NCI-H526 treated with DMSO at 0.1 percent for 48 hours (cell line): ENCODE results near the gene MEN1.

Experiments used
- DNase-seq: peaks from one replicate; lab custom pipeline; 2025; lab: John Stamatoyannopoulos, UW

Gene MEN1

DNA sequence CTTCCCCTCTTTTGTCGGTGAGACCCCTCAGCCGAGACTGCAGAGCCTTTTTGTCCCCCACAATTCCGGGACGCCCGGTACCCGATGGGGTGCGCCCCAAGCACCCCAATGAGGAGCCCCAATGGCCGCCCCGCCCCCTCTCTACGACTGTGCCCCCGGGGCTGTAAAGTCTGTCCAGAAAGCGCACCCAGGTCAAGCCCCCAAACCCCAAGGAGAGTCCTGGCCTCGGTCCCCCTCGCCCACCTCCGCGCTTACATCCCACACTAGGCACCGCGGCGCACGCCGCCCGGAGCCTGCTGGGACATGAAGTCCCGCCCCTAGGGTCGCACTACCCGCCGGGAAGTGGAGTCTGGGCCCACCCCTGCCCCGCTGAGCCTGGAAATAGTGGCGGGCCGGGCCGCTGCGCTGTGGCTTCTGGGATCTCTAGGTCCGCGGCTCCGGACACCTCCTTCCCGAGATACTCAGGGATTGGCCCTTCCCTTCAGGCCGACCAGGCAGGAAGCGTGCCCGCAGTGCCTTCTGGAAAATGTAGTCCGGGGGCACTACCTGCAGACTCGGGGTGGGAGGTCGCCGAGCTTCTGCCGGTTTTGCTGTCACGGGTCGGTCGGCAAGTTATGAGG lies at the start of gene MEN1:
TSS of gene MEN1 (minus strand) at position 281 of the 620 bp plus-strand sequence. CDS start 442 bp downstream, outside the sequence.
- DNase-seq = peak; percentile 99

DNA sequence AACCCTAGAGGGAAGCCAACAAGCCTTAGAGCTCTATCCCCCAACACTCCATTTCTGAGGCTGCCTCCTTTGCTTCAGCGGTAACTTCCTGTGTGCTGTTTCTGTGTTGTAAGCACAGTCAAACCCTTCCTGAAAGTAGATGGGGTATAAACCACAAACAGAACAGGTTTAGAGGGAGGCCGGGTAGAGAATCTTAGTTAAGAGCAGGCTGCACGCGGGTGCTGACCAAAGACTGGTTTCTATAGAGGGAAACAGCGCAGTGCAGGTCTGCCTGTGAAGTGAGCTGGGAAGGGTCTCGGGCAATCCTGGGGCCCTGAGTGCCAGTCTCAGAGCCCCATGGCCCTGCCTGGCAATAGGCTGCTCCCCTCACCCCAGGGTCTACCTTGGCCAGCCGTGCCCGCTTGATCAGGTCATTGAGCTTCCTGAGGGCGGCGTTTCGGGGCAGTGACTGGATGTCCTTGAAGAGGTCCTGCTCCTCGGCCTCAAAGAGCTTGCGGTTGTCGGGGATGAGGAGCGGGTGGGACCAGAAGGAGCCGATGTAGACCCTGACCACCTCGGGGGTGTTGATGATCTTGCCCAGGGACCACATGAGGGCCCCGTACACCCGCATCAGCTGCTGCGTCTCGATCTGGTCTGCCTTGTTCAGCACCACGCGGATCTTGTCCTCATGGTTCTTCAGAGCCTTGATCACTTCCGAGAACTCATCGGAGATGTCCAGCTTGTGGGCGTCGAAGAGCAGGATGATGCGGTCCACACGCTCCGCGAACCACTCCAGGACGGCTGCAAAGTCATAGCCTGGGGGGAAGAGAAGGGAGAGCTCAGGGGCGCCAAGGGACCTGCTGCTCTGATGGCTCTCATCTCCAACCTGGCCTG lies 49.4 kb upstream of the MEN1 start:
- no peak for DNase-seq

DNA sequence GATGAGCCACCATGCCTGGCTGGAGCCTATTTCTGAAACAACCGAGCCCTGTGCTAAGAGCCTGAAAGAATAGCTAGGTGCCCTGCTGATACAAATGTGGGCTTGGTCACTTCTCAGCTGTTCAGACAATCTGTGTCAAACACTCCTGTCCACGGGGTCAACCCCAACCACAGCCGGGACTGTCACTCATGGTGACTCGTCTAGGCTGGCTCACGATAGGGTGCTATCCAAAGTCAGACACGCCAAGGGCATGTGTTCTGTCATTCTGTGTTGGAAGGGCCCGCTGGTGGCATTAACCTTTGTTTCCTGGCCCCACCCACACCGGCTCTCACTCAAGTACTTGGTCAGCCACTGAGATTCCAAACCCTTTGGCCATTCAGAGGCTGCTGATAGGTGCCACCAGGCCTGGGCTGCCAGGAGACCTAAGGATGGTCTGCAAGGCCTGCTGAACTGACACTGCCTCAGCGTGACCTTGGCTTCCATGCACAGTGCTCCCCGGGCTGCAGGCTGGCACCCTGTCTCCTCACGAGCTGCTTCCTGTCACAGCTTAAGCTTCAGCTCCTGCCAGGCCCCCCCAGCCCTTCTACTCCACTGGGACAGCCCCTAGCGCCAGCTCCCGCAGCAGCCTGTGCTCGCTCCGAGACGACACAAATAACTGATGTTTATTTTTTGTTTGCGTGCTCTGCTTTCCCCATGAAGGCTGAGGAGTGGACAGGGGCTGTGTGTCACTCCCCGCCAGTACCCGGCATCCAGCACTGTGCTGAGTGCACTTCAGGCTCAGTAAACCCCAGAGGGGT lies 48.3 kb upstream of the MEN1 start:
- no peak for DNase-seq

DNA sequence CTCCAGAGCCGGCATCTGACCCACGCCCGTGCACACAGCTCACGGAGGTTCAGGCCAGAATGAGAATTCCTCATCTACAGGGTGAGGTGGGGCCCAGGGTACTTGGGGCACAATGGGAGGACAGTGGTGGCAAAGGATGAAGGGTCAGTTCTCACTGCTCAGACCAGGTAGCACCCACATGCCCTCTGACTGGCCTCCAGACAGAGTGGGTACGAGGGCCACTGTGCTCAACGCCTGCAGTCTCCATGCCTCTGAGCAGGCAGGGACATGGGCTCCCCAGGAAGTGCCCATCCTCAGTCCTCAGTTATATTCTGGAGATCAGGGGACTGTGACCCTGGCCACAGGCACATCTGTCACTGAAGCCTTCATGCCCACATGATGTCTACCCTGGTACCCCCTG lies 47.1 kb upstream of the MEN1 start:
- no peak for DNase-seq

DNA sequence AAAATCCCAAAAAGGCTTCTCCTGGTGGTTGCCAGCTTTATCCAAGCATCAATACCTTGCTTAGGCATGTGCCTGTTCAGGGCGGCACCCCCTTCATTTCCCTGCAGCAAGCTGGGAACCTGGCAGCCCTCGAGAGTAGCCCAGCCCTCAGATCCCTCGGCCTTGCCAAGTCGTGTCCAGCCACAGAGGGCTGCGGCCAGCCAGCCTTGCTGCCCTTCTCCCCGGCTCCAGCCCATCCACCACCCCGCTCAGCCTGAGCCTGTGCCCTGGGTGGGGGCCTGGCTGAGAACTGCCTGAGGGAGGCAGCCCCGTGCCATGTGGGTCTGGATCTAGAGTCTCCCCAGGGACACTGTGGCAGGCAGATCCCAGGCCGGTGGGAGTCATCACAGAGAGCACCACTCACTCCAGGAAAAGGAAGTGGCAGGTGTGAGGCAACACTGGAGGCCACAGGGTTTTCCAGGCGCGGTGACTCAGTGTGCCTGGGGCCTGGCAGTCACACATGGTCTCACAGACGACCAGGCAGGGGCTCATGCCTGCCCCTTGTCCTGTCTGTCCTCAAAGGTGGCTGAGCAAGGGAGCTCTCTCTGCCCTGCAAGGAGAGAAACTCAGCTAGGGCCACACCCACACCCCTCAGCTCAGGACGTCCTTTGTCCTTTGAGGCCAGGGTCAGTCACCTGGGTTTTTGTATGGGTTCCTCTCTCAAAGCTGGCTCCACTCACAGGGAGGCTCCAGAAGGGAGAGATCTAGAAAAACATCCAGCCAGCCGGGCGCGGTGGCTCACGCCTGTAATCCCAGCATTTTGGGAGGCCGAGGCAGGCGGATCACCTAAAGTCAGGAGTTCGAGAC lies 46.3 kb upstream of the MEN1 start:
- DNase-seq = no peak

DNA sequence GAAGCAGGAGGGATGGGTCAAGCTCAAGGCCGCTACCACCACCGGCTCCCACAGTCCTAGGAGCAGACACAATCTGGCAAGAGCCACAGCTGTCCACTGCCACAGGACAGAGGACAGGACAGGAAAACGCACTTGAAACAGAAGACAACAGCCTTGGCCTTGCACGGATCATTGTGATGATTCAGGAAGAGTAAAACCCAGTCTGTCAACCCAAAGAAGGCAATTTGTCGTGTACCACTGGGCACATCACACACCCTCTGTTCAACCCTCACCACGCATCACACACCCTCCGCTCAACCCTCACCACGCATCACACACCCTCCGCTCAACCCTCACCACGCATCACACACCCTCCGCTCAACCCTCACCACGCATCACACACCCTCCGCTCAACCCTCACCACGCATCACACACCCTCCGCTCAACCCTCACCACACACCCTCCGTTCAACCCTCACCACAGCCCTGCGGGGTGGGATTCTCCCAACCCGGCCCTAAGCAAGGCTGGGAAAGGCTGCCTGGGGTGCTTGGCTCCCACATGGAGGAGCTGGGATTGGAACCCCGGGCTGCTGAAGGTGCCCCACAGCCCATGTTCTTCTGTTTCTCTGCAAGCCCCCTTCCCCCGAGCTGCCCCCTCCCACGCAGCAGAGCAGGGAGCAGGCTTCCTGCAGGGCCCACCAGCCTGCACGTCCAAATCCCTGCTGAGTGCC lies 45.4 kb upstream of the MEN1 start:
- no peak for DNase-seq

DNA sequence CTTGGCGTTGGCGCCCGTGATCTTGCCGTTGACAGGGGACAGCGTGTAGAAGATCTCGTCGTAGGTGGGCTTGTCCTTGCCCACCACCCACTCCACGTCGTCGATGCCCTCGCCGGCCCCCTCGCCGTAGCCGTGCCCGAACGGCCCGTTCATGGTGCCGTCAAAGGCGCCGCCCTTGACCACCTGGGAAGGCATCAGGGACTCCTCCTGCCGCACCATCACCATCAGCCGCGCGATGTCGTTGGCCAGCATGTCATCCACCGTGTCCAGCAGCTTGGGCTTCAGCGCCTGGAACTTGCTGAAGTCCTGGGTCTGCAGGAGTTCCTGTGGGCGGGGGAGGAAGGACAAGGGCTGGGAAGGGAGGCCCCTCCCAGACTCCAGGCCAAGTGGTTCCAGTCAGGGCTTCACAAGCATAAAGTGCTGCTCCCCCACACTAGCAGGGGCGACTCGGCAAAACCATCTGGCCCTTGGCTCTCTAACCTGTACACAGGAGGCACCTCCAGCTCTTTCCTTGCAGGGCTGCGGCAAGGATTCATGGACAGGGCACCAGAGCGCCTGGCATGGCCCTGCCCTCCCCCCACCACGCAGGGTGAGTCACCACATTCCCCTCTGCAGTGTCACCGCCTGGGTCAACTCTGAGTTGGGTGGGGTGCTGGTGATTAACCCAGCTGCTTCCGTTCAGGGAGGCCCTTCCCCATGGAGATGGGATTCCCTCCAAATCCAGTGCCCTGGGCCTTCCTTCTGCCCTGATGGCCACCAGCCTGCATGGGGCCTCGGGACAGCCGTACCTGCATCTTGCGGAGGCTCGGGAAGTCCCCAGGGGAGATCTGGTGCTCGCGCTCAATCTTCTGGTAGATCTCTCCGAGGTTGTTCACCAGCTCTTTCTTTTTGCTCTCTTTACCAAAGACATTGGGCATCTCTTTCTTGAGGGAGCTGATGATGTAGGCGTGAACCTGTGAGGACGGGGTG lies 44.5 kb upstream of the MEN1 start:
- no peak for DNase-seq

DNA sequence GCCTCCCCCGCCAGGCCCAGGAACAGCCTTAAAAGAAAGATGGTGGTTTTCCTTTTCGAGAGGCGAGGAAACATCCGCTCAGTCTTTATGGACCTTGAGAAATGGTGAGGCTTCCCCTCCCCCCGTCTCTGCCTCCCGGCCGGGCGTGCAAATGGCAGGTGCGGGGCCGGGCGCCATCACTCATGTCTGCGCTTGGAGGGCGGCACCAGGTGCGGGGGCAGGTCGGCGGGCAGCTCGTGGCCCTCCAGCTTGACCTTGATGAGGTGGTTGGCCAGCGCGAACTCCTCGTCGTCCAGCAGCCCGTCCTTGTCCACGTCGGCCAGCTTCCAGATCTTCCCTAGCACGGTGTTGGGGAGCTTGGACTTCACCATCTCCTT lies 43.8 kb upstream of the MEN1 start:
- DNase-seq = no peak

DNA sequence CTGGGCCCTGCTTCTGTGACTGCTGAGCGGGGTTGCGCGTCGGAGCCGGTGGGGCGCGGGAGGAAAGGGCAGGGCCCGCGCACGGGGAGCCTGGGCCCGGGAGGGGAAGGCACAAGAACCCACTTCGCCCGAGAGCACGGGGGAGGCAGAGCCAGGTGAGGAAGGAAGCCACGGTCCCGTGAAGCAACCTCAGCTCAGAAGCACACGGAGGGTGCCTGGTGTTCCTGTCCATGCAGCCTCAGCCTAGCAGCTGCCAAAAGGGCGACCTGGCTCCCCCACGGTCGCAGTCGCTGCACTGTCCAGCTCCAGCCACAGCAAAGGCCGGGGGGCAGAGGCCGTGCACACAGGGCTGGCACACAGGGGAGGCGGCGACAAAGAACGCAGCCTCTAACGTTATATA lies 43.4 kb upstream of the MEN1 start:
- DNase-seq = no peak

DNA sequence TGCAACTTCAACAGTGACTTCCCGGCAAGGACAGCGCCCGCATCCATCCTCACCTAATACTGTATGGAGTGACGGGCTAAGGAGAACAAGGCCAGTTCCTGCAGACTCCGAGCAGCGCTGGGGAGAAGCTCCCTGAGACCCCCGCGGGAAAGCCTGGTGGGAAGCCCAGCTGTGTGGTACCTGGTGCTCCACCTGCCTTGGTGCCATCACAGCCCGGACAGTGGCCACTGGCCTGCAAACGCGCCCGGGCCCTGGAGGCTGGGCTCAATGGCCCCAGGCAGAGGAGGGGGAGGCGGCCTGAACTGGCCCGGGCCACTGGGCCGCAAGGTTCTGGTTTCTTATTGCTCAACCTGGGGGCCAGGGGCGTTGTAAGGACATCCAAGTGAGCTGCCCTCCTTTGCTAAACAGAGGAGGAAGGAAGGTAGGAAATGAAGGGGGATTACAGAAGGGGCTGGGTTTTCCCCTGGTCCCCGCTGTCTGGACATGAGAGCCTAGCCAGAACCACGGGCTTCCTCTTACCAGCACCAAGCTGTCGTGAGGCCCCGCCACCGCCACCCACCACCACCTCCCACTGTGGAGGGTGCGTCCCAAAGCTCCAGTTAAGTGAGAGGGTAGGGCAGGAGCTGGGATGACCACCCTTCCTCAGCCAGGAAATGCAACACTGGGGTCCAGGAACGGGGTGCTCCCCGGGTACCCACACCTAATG lies 42.6 kb upstream of the MEN1 start:
- DNase-seq = no peak

DNA sequence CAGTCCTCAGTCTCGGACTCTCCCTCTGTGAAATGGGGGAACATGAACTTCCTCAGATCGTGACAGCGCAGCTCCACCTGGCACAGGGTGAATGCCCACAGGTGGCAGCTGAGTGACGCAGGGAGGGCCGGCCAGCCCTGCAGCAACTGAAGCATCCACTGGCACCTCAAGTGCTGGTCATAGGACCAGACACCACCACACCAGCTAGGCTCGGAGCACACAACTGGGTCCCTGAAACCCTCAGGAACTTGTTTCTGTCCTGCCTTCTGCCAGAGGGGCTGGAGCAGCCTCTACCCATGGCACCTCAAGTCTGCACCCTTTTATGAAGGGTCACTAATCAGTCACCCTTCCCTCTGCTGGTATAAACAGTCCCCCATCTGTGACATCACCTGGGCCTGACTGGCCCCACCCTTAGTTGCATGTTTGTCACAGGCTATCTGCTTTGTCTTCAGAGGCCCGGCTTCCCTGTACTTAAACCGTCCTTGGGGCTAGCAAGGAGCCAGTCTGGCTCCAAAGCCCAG lies 41.5 kb upstream of the MEN1 start:
- DNase-seq = no peak

DNA sequence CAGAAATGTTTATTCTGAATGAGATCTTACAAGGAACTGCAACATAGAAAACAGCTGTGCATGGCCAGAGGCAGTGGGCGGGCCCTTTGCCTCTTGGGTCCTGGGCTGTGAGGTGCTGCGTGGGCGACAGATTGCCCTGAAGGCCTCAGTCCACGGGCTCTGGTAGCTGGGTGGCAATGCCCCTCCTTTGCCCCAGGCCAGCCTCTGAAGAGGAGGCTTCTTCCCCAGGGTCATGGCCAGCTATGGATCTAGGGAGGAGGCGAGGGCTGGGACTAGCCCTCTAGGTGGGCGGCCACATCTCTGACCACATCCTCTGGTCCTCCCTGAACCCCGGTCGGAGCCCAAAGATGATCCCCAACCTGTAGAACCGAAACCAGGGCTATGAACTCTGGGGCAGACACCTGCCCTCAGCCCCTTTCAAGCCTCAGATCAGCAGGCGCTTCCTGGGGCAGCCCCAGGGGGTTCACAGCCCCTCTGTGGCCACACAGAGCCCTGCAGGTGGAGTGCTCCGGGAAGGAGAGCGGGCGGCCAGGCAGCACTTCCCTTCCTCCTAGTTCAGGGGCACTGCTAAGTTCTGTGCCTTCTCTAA lies 40.7 kb upstream of the MEN1 start:
- no peak for DNase-seq

DNA sequence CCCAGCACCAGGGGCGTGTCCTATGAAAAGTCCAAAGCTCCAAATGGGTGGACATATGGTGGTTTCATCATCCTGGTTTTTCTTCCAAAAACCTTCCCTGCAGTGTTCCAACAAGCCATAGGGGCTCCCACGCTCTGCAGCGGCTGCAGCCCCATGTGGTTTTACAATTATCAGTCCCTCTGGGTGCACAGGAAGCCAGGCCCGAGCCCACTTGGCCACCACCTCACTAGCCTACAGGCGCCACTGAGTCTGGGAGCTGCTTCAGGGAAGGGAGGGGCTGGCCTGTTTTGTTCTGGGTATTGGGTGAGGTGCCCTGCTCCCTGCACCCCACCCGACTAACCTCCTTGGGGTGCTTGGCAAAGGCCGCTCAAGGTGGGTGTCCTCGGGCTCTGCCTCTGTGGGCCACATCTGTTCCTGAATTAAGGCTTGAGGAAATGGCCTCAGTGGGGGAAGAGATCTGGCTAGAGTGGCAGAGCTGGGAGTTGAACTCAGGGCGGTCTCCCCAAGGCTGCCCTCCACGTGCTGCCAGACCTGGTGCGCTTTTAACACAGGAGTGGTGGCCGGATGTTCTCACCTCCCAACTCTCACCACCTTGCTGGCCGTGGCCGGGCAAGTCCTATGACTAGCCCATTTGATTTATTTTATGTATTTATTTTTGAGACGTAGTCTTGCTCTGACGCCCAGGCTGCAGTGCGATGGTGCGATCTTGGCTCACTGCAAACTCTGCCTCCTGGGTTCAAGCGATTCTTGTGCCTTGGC lies 39.4 kb upstream of the MEN1 start:
- no peak for DNase-seq

DNA sequence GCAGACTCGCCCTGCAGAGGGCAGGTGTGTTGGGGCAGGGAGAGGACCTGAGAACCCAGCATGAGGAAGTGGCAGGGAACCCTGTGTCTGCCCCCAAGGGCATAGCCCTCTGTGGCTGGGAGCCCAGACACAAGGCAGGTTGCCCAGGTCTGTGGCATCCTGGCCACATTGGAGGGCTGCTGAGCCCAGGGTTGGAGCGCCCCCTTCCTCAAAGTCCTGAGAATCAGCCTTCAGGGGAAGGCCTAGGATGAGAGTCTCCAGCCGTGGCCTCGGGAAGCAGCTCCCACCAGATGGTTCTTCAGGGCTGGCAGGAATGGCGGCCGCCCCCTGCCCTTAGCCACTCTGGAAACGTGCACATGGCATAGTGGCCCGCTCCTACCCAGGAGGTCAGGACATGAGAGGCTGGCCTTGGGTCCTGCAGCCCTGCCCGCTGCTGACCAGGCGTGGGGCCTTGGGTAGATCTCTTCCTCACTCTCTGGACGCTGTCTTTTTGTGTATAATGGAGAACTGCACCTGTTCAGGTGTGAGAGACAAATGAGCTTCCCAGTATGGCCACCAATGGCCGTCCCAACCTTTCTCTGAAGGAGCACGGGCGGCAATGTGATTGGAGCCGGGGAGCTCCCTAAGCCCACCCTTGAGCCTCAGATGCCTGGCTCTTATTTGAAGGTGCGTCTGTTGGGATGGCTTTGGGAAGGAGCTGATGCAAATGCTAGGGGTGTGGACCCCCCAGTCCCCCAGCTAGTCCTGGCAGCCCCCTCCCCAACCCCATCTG lies 38.7 kb upstream of the MEN1 start:
- DNase-seq = no peak

DNA sequence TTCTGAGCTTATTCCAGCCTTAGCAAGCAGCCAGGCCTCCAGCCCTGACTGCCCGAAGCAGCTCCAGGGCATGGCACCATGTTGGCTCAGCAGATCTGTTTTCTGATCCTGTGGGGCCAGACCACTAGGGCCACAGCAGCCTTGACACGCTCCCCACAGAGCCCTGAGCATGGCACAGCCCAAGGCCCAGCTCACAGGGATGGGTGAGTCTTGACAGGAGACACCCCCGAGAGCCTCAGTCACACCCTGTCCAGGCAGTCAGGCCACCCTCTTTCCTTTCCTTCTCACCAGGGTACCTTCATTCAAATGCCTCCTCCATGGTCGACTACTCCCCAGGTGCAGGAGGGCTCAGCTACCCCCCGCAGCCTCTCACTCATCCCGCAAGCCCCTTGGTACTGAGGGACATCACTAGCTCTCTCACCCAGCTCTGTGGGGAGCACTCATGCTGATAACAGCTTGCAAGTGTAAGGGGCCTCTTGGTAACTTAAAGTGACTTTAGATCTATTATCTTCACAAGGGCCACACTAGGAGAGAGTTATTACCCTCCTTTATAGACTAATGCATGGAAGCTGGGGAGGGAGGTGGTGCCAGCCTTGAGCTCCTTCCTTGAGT lies 38.0 kb upstream of the MEN1 start:
- DNase-seq = no peak

DNA sequence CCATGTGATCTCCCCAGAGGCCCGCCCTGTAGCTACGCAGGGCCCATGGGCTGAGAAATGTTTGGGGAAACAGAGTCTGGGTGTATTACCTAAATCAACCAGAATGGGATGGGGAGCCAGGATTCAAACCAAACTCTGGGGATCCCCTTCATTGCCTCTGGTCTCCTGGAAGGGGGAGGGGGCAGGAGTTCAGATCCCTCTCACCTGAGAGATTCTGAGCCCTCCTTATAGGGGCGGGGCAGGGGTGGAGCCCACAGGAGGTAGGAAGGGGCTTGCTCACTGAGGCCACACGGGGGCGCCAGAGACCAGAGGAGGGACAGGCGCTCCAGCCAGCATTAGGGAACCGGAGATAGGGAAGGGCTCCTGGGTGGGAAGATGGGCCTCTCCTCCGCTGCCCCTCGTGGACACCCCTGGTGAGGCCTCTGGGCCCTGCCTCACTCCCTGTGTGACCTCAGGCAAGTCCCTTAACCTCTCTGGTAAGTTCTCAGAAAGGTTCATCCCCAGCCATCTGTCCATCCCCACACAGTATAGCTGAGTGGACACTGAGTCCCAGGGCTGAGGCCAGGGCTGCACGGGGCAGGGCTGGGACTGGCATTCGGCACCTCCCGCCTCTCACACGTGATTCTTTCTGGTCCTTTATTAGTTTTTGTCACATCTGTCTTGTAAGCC lies 36.8 kb upstream of the MEN1 start:
- DNase-seq = peak; percentile 84
